ENCODE data around the gene ATF7. TPM values are rescaled to one million over a fixed set of nuclear protein-coding genes. Genes with fewer than 3 reads are reported as not detected.

ATF7 gene
- total and polyA plus RNA-seq, 2 of the 13 experiments (the other 11 are each of a cell fraction or from before 2014, with no cell fraction given): 9.6 to 16.2 TPM

GRCh38 chr12:53659011-53659551 is 32.9 kb upstream of the ATF7 start (continued):
- no peak for TF ChIP-seq KLF15 (CRISPR knock-in tag; IDR thresholded peaks at IDR 0.05; ENCODE audit: borderline replicate concordance)
- TF ChIP-seq ZNF577 (CRISPR knock-in tag; IDR thresholded peaks at IDR 0.05; ENCODE audit: borderline replicate concordance, low read depth): no peak
- peak; percentile 77 for TF ChIP-seq SALL1 (CRISPR knock-in tag; IDR thresholded peaks at IDR 0.05)
- TF ChIP-seq SRSF4 (IDR thresholded peaks at IDR 0.05; ENCODE audit: low read depth, low read length, poor library complexity, severe bottlenecking): no peak
- TF ChIP-seq CCAR2 (optimal IDR thresholded peaks at IDR 0.05; ENCODE audit: low read depth, low read length): no peak
- TF ChIP-seq, protein P1, sequence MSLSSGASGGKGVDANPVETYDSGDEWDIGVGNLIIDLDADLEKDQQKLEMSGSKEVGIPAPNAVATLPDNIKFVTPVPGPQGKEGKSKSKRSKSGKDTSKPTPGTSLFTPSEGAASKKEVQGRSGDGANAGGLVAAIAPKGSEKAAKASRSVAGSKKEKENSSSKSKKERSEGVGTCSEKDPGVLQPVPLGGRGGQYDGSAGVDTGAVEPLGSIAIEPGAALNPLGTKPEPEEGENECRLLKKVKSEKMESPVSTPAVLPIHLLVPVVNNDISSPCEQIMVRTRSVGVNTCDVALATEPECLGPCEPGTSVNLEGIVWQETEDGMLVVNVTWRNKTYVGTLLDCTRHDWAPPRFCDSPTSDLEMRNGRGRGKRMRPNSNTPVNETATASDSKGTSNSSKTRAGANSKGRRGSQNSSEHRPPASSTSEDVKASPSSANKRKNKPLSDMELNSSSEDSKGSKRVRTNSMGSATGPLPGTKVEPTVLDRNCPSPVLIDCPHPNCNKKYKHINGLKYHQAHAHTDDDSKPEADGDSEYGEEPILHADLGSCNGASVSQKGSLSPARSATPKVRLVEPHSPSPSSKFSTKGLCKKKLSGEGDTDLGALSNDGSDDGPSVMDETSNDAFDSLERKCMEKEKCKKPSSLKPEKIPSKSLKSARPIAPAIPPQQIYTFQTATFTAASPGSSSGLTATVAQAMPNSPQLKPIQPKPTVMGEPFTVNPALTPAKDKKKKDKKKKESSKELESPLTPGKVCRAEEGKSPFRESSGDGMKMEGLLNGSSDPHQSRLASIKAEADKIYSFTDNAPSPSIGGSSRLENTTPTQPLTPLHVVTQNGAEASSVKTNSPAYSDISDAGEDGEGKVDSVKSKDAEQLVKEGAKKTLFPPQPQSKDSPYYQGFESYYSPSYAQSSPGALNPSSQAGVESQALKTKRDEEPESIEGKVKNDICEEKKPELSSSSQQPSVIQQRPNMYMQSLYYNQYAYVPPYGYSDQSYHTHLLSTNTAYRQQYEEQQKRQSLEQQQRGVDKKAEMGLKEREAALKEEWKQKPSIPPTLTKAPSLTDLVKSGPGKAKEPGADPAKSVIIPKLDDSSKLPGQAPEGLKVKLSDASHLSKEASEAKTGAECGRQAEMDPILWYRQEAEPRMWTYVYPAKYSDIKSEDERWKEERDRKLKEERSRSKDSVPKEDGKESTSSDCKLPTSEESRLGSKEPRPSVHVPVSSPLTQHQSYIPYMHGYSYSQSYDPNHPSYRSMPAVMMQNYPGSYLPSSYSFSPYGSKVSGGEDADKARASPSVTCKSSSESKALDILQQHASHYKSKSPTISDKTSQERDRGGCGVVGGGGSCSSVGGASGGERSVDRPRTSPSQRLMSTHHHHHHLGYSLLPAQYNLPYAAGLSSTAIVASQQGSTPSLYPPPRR (CRISPR knock-in tag; IDR thresholded peaks at IDR 0.05; ENCODE audit: borderline replicate concordance): no peak
- TF ChIP-seq ZNF883 (CRISPR knock-in tag; IDR thresholded peaks at IDR 0.05; ENCODE audit: not compliant biosample characterization): no peak
- no peak for TF ChIP-seq ZNF33B (CRISPR knock-in tag; IDR thresholded peaks at IDR 0.05)
- no peak for TF ChIP-seq DNMT1 (CRISPR knock-in tag; IDR thresholded peaks at IDR 0.05)
- TF ChIP-seq, protein P2, sequence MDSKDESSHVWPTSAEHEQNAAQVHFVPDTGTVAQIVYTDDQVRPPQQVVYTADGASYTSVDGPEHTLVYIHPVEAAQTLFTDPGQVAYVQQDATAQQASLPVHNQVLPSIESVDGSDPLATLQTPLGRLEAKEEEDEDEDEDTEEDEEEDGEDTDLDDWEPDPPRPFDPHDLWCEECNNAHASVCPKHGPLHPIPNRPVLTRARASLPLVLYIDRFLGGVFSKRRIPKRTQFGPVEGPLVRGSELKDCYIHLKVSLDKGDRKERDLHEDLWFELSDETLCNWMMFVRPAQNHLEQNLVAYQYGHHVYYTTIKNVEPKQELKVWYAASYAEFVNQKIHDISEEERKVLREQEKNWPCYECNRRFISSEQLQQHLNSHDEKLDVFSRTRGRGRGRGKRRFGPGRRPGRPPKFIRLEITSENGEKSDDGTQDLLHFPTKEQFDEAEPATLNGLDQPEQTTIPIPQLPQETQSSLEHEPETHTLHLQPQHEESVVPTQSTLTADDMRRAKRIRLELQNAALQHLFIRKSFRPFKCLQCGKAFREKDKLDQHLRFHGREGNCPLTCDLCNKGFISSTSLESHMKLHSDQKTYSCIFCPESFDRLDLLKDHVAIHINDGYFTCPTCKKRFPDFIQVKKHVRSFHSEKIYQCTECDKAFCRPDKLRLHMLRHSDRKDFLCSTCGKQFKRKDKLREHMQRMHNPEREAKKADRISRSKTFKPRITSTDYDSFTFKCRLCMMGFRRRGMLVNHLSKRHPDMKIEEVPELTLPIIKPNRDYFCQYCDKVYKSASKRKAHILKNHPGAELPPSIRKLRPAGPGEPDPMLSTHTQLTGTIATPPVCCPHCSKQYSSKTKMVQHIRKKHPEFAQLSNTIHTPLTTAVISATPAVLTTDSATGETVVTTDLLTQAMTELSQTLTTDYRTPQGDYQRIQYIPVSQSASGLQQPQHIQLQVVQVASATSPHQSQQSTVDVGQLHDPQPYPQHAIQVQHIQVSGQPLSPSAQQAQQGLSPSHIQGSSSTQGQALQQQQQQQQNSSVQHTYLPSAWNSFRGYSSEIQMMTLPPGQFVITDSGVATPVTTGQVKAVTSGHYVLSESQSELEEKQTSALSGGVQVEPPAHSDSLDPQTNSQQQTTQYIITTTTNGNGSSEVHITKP (CRISPR knock-in tag; IDR thresholded peaks at IDR 0.05; ENCODE audit: low read depth): no peak; the same call in 1 of the 2 replicates
- TF ChIP-seq GABPB1 (CRISPR knock-in tag; IDR thresholded peaks at IDR 0.05): no peak
- no peak for TF ChIP-seq ZNF709 (CRISPR knock-in tag; IDR thresholded peaks at IDR 0.05)
- no peak for TF ChIP-seq HOXA5 (CRISPR knock-in tag; IDR thresholded peaks at IDR 0.05)
- no peak for TF ChIP-seq ZKSCAN5 (CRISPR knock-in tag; IDR thresholded peaks at IDR 0.05)
- TF ChIP-seq ZSCAN31 (CRISPR knock-in tag; IDR thresholded peaks at IDR 0.05; ENCODE audit: low read depth): 0 out of 2 replicates have a peak, but pooled peaks have one; percentile 30
- TF ChIP-seq TFAP4 (IDR thresholded peaks at IDR 0.05; ENCODE audit: borderline replicate concordance, low read depth): peak; percentile 16; the same call in 1 of the 2 replicates
- TF ChIP-seq SMARCE1 (IDR thresholded peaks at IDR 0.05; ENCODE audit: borderline replicate concordance): no peak
- TF ChIP-seq YEATS4 (CRISPR knock-in tag; IDR thresholded peaks at IDR 0.05; ENCODE audit: borderline replicate concordance): 0 out of 2 replicates have a peak, but pooled peaks have one; percentile 15
- TF ChIP-seq, protein P3, sequence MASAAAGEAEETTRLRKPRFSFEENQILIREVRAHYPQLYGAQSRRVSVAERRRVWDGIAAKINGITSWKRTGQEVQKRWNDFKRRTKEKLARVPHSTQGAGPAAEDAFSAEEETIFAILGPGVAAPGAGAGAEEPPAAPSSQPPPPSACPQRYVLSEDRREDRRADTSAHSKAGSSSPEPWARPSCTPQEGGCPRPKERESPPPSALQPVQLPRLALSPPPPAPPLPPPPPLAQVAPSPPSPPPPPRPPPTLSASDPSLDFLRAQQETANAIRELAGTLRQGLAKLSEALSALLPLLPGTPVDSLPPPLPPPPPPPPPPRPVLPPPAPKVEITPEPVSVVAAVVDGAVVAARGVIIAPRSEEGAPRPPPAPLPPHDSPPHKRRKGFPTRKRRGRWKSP (CRISPR knock-in tag; IDR thresholded peaks at IDR 0.05): 0 out of 2 replicates have a peak, but pooled peaks have one; percentile 31
- no peak for TF ChIP-seq KLF11 (CRISPR knock-in tag; IDR thresholded peaks at IDR 0.05)

Measured in HepG2 (cell line).